NCI-H526 (cell line): ENCODE data around the gene C9orf50.

Experiments
- DNase-seq, 2 experiments: peaks; one replicate each; lab custom pipeline; 2025; lab: John Stamatoyannopoulos, UW

The C9orf50 gene

DNA sequence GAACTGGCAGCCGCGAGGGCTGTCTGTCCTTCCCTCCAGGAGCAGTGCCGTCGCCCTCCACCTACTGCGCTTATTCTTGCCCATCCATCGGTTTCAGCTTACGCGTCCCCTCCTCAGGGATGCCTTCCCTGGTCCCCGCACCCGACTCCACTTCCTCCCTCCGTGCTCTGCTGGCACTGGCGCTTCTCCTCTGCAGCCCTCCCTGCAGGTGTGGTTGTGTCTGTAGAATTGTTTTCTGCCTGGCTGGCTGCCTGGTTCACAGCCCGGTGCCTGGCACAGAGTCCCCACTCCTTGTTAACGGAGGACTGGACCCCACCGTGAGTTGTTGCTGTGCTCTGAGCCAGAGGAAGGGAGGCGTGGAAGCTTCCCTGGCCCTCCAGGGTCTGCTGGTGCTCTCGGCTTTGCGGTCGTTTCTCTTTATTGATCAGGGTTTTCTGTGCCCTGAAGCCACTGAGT, 10.8 kb upstream of the C9orf50 start:
- no peak for DNase-seq

DNA sequence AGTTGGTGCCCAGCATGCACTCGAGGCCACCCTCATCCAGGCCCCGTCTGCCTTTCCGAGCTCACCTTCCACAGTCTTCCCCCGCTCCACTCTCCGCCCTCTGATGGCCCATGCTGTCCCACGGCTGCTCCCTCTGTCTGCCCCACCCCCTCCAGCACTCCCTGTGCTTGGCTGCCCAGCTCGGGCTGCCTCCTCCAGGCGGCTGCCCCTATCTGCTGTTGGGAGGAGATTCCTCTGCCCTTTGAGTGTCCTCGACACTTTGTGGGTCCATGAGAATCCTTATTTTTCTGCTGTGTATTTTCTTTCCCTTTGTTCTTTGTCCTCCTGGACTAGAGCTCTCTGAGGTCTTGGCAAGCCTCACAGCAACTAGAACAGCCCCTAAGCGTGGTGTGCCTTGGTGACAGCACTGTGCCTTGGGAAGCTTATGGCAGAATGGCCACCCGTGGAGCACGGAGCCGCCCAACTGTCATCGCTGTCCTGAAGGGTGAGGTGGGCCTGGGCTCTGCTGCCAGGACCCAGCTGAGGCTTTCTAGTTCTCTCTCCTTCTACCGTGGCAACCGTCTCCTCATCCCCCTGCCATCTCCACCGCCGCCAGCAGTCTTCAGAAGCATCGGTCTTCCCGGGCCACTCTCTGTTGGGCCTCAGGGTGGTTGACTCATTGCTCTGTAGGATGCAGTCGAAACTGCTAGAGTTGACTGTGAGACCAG, 10.2 kb upstream of the C9orf50 start:
- DNase-seq = no peak

DNA sequence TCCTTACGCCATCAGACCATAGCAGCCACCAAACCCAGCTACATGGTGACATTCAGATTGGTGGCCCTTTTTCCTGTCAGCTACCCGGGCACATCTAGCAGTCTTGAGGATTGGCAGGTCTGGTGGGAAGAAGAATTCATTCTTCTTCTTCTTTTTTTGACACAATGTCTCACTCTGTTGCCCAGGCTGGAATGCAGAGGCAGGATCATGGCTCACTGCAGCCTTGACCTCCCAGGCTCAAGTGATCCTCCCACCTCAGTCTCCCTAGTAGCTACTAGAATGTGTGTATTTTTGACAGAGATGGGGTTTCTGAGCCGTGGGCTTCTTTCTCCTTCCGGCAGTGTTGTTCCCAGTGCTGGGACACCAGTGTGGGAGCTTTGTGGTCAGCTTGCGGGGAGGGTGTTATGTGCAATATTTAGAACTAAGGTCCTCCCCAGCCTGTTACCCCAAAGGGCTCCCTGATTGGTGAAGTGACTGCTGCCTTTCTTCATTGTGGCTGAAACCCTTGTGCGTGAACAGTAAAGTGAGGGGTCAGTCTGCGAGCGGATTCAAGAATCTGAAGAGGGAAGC, 8.4 kb upstream of the C9orf50 start:
- no peak for DNase-seq

DNA sequence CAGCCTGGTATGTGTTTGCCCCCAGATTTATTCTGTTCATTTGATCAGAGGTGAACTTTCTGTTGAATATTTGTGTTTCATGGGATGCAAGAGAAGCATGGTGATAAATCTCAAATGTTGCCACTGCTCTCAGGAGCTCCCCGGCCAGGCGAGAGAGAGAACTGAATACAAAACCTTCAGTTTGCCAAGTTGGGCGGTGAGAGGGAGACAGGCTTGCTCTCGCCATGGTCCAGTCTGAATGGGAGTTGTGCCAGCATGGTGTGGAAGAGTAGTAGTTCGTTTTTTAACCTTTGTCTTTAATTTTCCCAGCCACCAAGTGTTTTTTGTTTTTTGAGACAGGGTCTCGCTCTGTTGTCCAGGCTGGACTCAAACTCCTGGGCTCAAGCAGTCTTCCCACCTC, 7.8 kb upstream of the C9orf50 start:
- no peak for DNase-seq

DNA sequence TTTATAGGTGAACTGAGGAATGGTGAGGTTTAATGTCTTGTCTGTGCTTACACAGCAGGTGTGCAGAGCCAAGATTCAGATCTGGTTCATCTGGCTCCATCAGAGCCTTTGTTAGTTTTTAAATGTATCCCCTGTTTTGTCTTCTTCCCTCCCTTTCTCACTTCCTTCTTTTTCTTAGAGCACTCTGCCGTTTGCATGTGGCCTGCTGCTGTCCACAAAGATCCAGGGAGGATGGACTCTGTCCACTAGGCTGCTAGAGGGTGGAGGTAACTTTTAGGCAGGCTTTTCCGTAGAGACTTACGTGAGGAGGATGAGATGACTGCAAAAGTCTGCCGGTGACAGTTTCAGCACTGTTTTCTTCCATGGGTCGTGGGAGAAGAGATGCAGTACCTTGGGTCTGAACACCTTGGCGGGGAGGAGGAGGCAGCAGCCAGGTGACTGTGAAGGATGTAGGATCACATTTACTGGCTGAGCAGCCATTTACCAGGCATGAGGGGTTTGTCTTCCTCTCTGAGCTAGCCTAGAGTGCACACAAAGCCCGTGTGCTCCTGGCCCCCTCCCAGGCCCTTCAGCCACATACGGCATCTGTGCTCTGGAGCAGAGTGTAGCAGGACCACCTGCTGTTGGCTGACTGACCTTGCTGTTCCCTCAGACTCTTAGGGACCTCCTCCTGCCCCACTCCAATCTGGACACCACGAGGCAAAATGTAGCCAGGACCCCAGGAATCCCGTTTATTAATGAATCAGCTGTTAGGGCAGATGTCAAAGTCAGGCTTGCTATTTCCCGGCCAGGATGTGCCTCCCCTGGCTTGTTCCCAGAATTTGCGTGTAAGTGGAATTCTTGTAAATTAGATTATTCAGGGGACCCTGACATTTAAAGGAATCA, 6.9 kb upstream of the C9orf50 start:
- DNase-seq = no peak

DNA sequence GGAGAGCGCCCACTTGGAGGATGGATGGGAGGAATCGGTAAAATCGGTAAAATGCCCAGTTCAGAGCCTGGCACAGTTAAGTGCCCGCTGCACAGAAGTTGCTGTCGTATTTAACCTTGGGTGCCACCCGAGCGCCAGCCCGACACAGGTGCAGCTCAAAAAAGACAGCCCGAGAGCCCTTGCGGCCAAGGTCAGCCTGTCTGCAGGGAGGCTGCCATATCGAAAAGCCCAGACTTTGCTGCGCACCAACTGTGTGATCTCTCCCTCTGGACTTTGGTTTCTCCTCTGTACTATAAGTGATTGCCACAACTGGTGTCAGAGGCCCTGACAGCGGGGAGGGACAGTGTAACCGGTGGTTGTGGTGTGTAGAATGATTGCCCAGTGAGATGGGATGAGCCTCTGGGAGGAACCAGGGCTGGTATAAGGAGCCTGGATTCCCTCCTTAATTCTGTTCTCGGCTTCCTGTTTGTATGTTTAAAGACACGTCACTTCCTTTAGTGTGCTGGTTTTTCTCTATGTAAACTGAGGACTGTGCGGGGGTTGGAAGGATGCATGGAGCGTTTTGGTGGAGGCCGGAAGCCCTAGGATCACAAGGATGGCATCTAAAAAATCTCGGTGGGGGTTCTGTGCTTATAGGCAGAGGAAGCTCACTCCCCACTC, 5.9 kb upstream of the C9orf50 start:
- no peak for DNase-seq

DNA sequence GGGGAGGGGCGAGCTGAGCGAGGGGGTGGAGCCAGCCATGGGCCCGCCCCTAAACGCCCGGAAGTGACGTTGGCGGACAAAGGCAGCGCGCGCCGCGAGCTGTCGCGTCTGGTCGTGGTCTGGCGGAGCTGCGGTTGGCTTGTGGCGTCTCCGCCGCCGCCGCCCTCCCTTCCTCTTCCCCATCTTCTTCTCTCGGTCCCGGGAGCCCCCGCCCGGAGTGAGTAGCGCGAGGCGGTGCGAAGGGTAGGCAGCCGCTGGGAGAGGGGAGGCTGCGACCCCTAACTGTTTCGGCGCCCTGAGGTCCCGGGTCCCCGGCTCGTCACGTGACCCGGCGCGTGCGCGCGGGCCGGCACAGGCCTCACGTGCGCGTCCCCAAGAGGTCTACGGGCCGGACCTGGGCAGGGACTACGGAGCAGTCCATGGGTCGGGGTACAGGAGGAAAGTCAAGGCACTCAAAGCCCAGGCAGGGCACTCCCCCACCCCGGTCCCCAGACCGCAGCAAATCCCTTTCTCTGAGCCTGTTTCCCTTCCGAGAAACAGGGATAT, 5.3 kb upstream of the C9orf50 start, which contains the start of gene NTMT1:
NTMT1 (plus strand) TSS at position 85 of the 546 bp plus-strand sequence. CDS start 6,541 bp downstream, outside the sequence.
- DNase-seq = peak; percentile 29 to 79

DNA sequence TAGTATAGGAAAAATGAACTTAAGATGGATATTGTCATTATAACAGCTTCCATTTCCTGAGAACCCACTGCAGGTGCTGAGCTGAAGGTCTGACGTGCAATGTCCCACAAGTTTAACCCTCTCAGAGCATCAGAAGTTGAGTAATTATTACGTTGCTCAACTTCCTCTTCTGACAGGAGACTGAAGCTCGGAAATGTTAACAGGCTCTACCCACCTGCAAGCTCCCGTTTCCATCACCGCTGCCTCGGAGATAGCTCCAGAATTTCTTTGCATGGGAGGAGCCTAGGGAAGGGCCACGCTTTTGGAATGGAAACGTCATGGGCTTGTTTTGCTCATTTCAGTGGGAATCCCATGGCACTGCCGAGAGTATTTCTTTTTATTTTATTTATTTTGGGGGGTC, 4.0 kb upstream of the C9orf50 start:
- DNase-seq = peak; percentile 29 to 44

DNA sequence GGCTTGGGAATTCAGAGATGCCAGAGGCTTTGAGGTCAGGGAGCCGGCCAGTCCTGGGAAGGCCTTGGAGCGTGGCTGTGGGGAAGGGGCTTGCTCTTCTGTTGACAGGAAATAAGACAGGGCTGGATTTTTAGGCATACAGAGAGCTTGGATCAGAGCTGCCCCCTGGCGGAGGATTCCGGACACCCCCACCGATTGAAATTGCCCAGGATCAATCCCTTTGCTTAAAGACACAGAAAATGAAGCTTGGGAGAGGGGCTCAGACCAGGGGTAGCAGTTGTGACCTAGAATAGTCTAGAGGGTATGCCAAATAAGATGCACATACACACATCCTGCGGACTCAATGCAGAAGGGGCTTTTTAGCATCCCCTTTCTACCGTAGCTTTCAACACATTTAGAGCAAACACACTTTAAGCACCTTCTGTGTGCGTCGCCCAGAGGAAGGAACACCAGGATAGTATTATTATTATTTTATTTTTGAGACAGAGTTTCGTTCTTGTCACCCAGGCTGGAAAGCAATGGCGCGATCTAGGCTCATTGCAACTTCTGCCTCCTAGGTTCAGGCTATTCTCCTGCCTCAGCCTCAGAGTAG, 3.4 kb upstream of the C9orf50 start:
- peak; percentile 24 to 62 for DNase-seq

DNA sequence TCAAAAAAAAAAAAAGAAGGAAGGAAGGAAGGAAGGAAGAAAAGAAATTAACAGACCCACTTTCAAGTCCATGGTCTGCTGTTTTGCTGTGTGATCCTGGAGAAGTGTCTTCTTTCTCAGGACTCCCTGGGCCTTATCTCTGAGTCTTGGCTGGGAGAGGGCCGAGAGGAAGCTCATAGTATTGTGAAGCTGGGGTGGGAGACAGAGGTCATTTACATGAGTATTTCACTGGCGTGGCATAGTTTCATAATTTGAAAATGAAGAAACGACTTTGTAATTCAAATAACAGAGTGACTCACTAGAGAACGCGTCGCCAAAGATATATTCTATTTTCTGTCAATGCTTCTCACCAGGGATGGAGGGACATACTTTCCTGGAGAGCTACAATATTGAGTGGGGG, 2.4 kb upstream of the C9orf50 start:
- DNase-seq = no peak

DNA sequence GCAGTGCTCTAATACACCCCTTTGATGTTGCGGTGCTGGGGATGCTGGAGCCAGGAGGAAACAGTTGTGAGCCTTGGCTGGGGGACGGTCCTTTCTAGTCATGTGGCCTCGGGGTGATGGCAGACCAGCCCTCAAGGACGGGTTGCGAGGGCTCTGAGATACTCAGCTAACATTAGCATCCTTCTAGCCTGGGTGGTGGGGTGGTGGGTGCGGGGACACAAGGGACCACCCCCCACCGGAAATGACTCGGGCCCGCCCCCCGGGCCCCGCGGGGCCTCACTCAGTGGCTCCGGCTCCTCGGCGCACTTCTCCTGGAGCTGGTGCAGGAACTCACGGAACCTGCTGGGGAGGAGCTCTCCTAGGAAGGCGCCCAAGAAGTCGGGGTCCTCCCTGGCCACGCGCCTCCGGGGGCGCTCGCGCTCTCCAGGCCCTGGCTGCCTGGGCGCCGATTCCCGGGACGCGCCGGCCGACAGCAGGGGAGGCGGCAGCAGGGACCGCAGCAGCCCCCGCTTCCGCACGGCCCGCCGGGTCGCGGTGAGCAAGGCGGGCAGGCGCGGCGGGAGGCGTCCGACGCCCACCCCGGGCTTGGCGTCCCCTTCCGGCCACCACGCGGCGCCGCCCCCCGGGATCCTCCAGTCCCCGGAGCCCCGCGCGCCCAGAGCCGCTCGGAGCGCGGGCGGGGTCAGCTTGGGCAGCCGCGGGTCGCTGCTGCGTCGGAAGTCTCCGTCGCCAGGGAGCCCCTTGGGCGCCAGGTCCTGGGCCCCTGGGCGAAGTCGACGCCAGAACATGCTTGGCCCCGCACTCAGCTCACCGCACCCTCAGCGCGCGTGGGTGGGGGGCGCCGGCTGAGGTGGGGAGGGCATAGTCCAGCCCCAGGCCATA, 873 bp downstream of the C9orf50 start:
- DNase-seq = peak in 1 of 2 experiments; percentile 19

DNA sequence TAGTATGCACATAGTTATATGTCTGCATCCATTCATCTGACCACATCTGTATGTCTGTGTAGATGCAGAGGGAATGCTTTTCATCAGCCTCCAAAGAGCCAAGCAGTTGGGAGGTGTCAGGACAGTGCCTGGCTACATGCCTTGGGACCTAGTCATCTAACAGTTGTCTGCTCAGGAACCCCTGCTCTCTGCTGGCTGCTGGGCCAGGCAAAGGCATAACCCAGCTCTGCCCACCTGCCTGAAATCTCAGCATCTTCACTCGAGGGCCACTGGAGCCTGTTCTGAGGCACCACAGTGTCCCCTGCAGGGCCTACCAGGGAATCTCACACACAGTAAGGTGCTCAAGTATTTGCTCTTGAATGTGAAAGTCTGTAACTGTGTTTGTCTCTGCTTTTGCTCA, 3.7 kb downstream of the C9orf50 start:
- DNase-seq = no peak

DNA sequence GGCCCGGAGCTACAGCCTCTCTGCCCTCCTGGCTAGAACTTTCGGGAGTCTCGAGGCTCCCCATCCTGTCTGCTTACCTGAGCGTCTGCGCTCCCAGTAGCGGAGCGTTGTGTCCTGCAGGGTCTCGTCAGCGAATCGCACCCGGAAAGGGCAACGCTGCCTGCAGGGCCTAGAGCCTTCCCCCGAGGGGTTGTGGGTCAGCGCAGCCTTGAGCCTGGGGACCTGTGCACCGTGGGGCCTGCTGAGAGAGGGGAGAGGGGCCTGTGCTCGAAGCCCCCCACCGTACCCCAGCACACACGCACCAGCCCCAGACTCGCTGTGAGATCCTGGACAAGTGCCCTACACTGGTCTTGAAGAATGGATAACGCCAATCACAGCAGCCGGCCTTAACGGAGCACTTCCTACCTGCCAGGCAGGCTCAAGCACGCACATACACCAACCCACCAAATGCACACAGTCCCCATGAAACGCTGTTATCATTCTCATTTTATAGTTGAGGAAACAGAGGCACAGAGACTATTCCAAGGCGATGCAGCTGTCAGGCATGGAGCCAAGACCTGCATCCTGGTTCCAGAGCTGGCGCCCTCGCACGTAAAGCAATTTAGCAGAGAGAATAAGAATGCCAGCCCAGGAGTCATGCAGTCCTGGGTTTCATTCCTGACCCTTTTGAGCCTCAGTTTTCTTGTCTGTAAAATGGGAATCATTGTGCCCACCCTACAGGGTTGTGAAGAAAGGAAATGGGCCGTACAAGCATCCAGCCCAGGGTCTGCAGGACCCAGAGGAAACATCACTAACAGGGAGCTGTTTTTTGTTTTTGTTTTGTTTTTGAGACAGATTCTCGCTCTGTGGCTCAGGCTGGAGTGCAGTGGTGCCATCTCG, 5.3 kb downstream of the C9orf50 start:
- no peak for DNase-seq

DNA sequence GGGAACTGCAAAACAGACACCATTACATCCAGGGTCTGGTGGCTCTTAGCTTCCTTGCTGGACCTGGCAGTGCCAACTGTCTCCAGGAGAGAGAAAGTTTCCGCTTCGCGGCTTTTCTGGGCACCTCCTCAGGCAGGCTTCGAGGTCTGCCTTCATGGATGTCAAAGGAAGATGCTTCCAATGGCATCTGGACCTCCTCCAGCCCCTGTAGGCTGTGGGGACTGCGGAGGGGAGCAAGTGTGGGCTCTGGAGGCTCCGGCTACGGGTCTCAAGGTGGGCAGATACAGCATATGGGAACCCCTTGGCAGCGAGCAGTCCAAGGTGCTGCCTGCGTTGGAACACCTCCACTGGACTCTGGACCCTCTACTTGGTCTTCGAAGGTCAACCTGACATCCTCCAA, 6.0 kb downstream of the C9orf50 start:
- DNase-seq = no peak

DNA sequence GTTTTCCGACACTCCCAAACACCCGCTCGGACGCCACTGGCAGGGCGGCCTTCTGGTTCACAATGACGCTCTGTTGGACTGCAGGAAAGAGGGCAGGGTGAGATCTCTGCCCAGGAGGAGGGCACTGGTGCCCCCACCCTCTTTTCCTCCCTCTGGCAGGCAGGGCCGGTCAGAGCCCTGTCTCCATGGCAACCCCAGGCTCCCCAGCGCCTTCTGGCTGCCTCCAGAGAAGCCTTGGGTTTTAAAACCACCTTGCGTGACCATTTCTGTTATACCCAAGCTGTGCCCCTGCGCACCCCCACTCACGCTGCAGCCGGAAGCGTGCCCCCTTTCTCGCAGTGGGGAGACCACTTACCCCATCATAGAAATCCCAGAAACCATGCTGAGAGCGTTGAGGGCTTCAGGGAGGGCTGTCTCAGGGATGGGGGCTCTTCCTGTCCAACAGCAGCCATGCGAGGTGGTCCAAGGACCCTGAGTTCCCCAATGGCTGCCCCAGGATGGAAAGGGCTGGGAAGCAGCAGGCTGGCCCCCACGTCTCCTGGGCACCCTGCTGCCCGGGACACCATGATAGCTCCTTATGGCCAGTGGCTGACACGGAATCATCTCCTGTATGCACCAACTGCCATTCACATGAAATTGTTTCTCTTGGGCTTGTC, 7.3 kb downstream of the C9orf50 start:
- DNase-seq = peak; percentile 20 to 68

DNA sequence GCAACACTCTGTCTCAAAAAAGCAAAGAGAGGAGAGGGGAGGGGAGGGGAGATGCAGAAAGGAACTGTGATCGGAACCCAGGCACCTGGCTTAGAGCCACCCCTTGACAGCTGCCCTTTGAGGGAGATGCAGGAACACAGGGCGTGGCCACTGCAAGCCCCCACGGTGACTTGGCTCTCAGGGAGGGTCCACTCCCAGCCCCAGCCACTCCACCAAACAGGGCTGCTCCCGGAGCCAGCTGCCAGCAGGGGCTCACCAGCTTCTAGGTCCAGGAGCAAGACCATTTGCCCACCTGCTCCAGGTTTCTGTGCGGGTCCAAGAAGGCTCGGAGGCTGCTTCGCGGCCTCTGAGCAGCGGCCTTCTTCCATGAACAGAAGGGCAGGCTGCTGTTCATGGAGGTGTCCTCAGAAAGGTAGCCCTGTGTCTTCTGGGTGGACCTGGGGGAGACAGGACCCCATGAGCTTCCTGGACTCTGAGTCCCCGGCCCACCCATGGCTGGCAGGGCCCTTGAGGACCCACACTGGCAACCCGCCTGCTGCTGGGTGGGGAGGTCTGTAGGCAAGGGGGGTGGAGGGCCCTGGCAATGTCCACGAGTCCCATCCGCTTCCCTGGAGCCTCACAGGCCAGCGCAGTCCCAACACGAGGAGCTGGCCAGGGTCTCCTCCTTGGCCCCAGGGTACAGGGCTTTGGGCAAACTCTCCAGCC, 7.9 kb downstream of the C9orf50 start:
- DNase-seq = no peak

DNA sequence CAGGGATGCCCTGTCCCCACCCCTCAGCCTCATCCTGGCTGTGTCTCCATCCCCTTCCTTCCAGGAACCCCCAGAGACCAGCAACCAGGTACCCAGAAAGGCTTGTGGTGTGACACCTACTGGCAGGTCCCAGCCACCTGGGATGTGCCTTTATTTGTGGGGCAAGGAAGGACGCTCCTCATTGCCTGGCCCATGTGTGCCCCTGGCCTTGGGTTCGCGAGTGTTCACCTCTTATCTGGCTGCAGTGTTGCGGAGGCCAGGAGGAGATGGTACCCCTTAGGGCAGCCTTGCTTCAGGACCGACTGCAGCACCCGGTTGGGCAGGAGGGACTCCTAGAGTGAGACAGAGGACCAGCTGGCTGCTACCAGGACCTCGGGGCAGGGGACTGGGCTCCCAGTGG, 8.8 kb downstream of the C9orf50 start:
- DNase-seq = no peak

DNA sequence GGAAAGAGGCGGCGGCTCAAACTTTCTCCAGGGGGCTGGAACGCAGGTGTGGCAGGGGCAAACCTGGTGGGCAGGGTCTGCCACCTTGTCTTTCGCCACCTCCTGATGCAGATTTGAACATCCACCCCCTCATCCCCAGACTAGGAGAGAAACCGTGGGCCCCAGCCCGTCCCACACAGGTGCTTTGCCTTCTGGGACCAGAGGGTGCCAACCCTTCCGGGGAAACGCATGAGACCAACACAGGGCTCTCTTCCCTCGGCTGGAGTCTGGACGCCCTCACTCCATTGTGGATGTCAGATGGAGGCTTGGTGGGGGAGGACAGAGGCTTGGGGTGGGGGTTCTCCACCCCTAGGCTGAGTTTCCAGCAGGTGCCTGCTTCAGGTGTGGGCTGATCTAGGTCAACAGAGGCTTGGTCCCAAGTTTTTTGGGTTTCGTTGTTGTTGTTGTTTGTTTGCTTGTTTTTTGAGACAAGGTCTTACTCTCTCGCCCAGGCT, 9.5 kb downstream of the C9orf50 start:
- DNase-seq = no peak
